HG02852 (cell line): ENCODE results near the gene SPIB.
"Not testable (repeated sequence)": the region's sequence is repeated elsewhere in the genome, so short reads cannot be mapped to it uniquely, and the experiment has no call there.

Source experiments
- ATAC-seq: cut with Tn5 transposase; IDR thresholded peaks from one replicate; pipeline ENCODE4 v1.9.1; 2021; ENCODE audit warnings: mild to moderate bottlenecking, moderate library complexity; ENCODE audit not compliant: unreplicated experiment

Gene SPIB

GRCh38 chr19:50435221-50435620, 16.5 kb downstream of the SPIB start:
- ATAC-seq: no peak

- no peak for ATAC-seq
Observed at GRCh38 chr19:50435627-50436026, 16.9 kb downstream of the SPIB start.

GRCh38 chr19:50437862-50438449, 19.2 kb downstream of the SPIB start:
- ATAC-seq: no peak

GRCh38 chr19:50439130-50439529, 20.4 kb downstream of the SPIB start:
- ATAC-seq: not testable (repeated sequence)

- ATAC-seq: no peak
Observed at GRCh38 chr19:50444059-50444458, 25.3 kb downstream of the SPIB start.

GRCh38 chr19:50447053-50447452, 28.3 kb downstream of the SPIB start:
- ATAC-seq: no peak

- no peak for ATAC-seq
Observed at GRCh38 chr19:50447750-50448149, 29.0 kb downstream of the SPIB start.

GRCh38 chr19:50449236-50449899, 30.6 kb downstream of the SPIB start:
- no peak for ATAC-seq

GRCh38 chr19:50450369-50451222, 31.9 kb downstream of the SPIB start:
- no peak for ATAC-seq

GRCh38 chr19:50451223-50451534, 32.4 kb downstream of the SPIB start:
- ATAC-seq: no peak

GRCh38 chr19:50453243-50453642, 34.5 kb downstream of the SPIB start:
- ATAC-seq: no peak

- ATAC-seq: no peak
Observed at GRCh38 chr19:50455992-50456391, 37.3 kb downstream of the SPIB start.

- no peak for ATAC-seq
Observed at GRCh38 chr19:50457300-50457699, 38.6 kb downstream of the SPIB start.

GRCh38 chr19:50458396-50459066, 39.8 kb downstream of the SPIB start:
- ATAC-seq: no peak

- no peak for ATAC-seq
Observed at GRCh38 chr19:50459067-50459456, 40.3 kb downstream of the SPIB start.

- no peak for ATAC-seq
Observed at GRCh38 chr19:50459638-50460037, 40.9 kb downstream of the SPIB start.

GRCh38 chr19:50460161-50460765, 41.5 kb downstream of the SPIB start:
- peak; percentile 48 for ATAC-seq

GRCh38 chr19:50461066-50461875, 42.5 kb downstream of the SPIB start:
- ATAC-seq: no peak

GRCh38 chr19:50462970-50463369, 44.2 kb downstream of the SPIB start:
- ATAC-seq: no peak

- no peak for ATAC-seq
Observed at GRCh38 chr19:50464348-50464747, 45.6 kb downstream of the SPIB start.
